Gastrocnemius medialis (tissue), 4 donors: ENCODE data around the gene NTM. TPM values are rescaled to one million over a fixed set of nuclear protein-coding genes. Genes with fewer than 3 reads are reported as not detected.

ENCODE experiments used
- ATAC-seq, 2 donors: fragments of 150-250 bp; one replicate each; pipeline ENCODE4 v1.9.1; 2016
- DNase-seq, 2 donors: peaks; one replicate each; pipeline ENCODE4 v3.0.0-alpha.2; 2019
- H3K27ac ChIP-seq, 4 donors: fragments of 200-600 bp; sonication (generic); 1 replicate in 1 of 4; 2 replicates in 3 of 4; pipeline ENCODE4 v1.5.1; 2016 to 2018; ENCODE audit warnings: mild to moderate bottlenecking in 2 of 4, moderate library complexity in 1 of 4
- H3K27me3 ChIP-seq, 3 donors: fragments of 200-600 bp; sonication (generic) in 2 of 3; 1 replicate in 1 of 3; 2 replicates in 2 of 3; pipeline versions ENCODE4 v1.5.1 to v1.6.0; 2016 to 2019; ENCODE audit warnings: mild to moderate bottlenecking in 1 of 3, moderate library complexity in 1 of 3
- H3K36me3 ChIP-seq, 2 donors: fragments of 200-600 bp; sonication (generic) in 1 of 2; one replicate each; pipeline ENCODE4 v1.5.1; 2017 to 2018
- H3K4me1 ChIP-seq, 2 donors: fragments of 200-600 bp; sonication (generic) in 1 of 2; one replicate each; pipeline ENCODE4 v1.5.1; 2016 to 2017; ENCODE audit warnings: mild to moderate bottlenecking in 2 of 2
- H3K4me3 ChIP-seq, 4 donors: fragments of 200-600 bp; sonication (generic) in 3 of 4; 1 replicate in 1 of 4; 2 replicates in 3 of 4; pipeline ENCODE4 v1.5.1; 2016 to 2019; ENCODE audit warnings: mild to moderate bottlenecking in 2 of 4
- H3K9me3 ChIP-seq, 3 donors: fragments of 200-600 bp; sonication (generic) in 2 of 3; 1 replicate in 1 of 3; 2 replicates in 2 of 3; pipeline ENCODE4 v1.5.1; 2016 to 2019
- CTCF ChIP-seq, 5 experiments: fragments of 450-650 bp in 3 of 5; fragments of 200-600 bp in 2 of 5; sonication (generic) in 2 of 5; IDR thresholded peaks in 4 of 5; conservative IDR thresholded peaks in 1 of 5; 1 replicate in 4 of 5; 2 replicates in 1 of 5; pipeline ENCODE4 v1.5.1; 2016 to 2019; ENCODE audit warnings: antibody characterized with exemption in 5 of 5, mild to moderate bottlenecking in 3 of 5, moderate library complexity in 3 of 5
- POLR2A ChIP-seq, 2 donors: fragments of 450-650 bp; IDR thresholded peaks; one replicate each; pipeline ENCODE4 v1.6.1; 2017; ENCODE audit warnings: antibody characterized with exemption in 2 of 2, mild to moderate bottlenecking in 2 of 2, moderate library complexity in 2 of 2
- in situ Hi-C, 4 donors: fragments of 200-750 bp; cut with MboI; loops; one replicate each; pipeline versions ENCODE4 v1.15.0 to v1.8.0; 2017; ENCODE audit warnings: low sequenced_read_pairs in 4 of 4
- intact Hi-C: fragments of 100-400 bp; cut with DNase I; formaldehyde crosslinking; loops from one replicate; pipeline ENCODE4 v1.15.1; 2023; ENCODE audit warnings: low total_unique reads
- total RNA-seq, 4 donors: library from RNA; depleted of rRNA; stranded (reverse); fragments of >200 nt; gene quantifications; one replicate each; pipeline versions ENCODE4 v1.1.0 to v1.2.3, GENCODE V29; 2016

Gene NTM
- total RNA-seq, 4 donors from 2014 or later: 0.69 TPM; not detected in 3

- in situ Hi-C loops: no loop called here
- H3K4me3 ChIP-seq: no peak overlapping the region
- no peaks in the 10 kb centered on the region for H3K27me3 ChIP-seq
- no peaks in the 10 kb centered on the region for H3K36me3 ChIP-seq
- no peak for TF ChIP-seq CTCF (IDR thresholded peaks at IDR 0.05 in 4 of 5, conservative IDR thresholded peaks at IDR 0.05 in 1 of 5)
- TF ChIP-seq POLR2A (IDR thresholded peaks at IDR 0.05): no peak
- no peak overlapping the region for H3K27ac ChIP-seq
- no peaks in the 10 kb centered on the region for H3K4me1 ChIP-seq
- no peak for DNase-seq
- no peaks in the 10 kb centered on the region for H3K9me3 ChIP-seq
- ATAC-seq: no peak
- intact Hi-C loops: no loop called here
Measured at GRCh38 chr11:131389582-131389981, 19.2 kb downstream of the NTM start.

- DNase-seq: no peak
Measured at GRCh38 chr11:131391176-131391575, 20.8 kb downstream of the NTM start.

GRCh38 chr11:131392528-131393255, 22.3 kb downstream of the NTM start:
- no peak for ATAC-seq
- no peaks in the 10 kb centered on the region for H3K27me3 ChIP-seq
- no peaks in the 10 kb centered on the region for H3K9me3 ChIP-seq
- no peak overlapping the region for H3K27ac ChIP-seq
- intact Hi-C loops: no loop called here
- H3K4me3 ChIP-seq: no peak overlapping the region
- in situ Hi-C loops: no loop called here
- no peaks in the 10 kb centered on the region for H3K36me3 ChIP-seq
- no peaks in the 10 kb centered on the region for H3K4me1 ChIP-seq
- no peak for DNase-seq
- TF ChIP-seq POLR2A (IDR thresholded peaks at IDR 0.05) (no peak), CTCF (IDR thresholded peaks at IDR 0.05 in 4 of 5, conservative IDR thresholded peaks at IDR 0.05 in 1 of 5) (no peak)

More at GRCh38 chr11:131391176-131391575, 20.8 kb downstream of the NTM start:
- TF ChIP-seq POLR2A (IDR thresholded peaks at IDR 0.05) (no peak), CTCF (IDR thresholded peaks at IDR 0.05 in 4 of 5, conservative IDR thresholded peaks at IDR 0.05 in 1 of 5) (no peak)
- ATAC-seq: no peak
- in situ Hi-C loops: no loop called here
- intact Hi-C loops: no loop called here
- Histone ChIP-seq H3K4me1 (no peaks in the 10 kb centered on the region), H3K4me3 (no peak overlapping the region), H3K36me3 (no peaks in the 10 kb centered on the region), H3K27ac (no peak overlapping the region), H3K9me3 (no peaks in the 10 kb centered on the region), H3K27me3 (no peaks in the 10 kb centered on the region)

GRCh38 chr11:131393691-131394090, 23.3 kb downstream of the NTM start:
- Histone ChIP-seq H3K27ac (no peak overlapping the region), H3K4me3 (no peak overlapping the region), H3K4me1 (no peaks in the 10 kb centered on the region), H3K36me3 (no peaks in the 10 kb centered on the region), H3K9me3 (no peaks in the 10 kb centered on the region), H3K27me3 (no peaks in the 10 kb centered on the region)
- DNase-seq: no peak
- ATAC-seq: no peak
- intact Hi-C loops: no loop called here
- TF ChIP-seq POLR2A (IDR thresholded peaks at IDR 0.05) (no peak), CTCF (IDR thresholded peaks at IDR 0.05 in 4 of 5, conservative IDR thresholded peaks at IDR 0.05 in 1 of 5) (no peak)
- in situ Hi-C loops: no loop called here

GRCh38 chr11:131397675-131398074, 27.3 kb downstream of the NTM start:
- in situ Hi-C loops (no loop called here), intact Hi-C loops (no loop called here)
- ATAC-seq (no peak), DNase-seq (no peak)
- H3K27ac ChIP-seq: no peak overlapping the region
- H3K27me3 ChIP-seq: no peaks in the 10 kb centered on the region
- no peak overlapping the region for H3K4me3 ChIP-seq
- no peaks in the 10 kb centered on the region for H3K4me1 ChIP-seq
- TF ChIP-seq POLR2A (IDR thresholded peaks at IDR 0.05) (no peak), CTCF (IDR thresholded peaks at IDR 0.05 in 4 of 5, conservative IDR thresholded peaks at IDR 0.05 in 1 of 5) (no peak)
- H3K36me3 ChIP-seq: no peaks in the 10 kb centered on the region
- H3K9me3 ChIP-seq: no peaks in the 10 kb centered on the region
